Right hindlimb (tissue), 1 donor: Measurements from ENCODE around the gene RNU1-3.
"Not testable (repeated sequence)": the region's sequence is repeated elsewhere in the genome, so short reads cannot be mapped to it uniquely, and the experiment has no call there.

Source experiments
- DNase-seq: peaks from one replicate; pipeline ENCODE4 v3.0.0-alpha.2; 2018

RNU1-3 gene

DNA sequence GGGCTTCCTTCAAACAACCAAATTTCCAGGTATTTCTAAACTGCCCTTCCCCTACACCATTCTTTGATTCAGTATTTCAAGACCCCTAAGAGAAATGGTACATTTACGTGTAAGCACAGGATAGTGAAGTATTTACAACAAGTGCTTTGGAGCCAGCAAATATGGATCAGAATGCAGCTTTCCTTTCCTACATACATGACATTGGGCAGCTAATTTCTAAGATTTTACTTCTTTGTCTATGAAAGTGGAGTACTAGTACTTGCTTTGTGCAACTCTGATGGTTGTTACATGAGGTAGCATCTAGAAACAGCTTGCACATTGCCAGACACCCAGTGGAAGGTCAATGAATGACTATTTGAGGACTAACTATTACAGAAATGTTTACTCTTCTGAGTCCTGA, 15.2 kb downstream of the RNU1-3 start:
- DNase-seq: not testable (repeated sequence)

DNA sequence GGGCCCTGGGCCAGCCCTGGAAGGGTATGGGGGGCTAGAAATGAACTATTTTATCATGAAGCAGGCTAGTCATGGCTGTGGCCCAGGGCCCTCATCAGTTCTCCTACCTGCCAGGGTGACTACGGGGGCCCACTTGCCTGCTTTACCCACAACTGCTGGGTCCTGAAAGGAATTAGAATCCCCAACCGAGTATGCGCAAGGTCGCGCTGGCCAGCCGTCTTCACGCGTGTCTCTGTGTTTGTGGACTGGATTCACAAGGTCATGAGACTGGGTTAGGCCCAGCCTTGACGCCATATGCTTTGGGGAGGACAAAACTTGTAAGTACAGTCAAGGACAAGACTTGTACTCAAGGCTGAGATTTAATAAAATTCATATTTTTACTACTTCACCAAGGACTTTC, 16.8 kb downstream of the RNU1-3 start:
- not testable (repeated sequence) for DNase-seq

DNA sequence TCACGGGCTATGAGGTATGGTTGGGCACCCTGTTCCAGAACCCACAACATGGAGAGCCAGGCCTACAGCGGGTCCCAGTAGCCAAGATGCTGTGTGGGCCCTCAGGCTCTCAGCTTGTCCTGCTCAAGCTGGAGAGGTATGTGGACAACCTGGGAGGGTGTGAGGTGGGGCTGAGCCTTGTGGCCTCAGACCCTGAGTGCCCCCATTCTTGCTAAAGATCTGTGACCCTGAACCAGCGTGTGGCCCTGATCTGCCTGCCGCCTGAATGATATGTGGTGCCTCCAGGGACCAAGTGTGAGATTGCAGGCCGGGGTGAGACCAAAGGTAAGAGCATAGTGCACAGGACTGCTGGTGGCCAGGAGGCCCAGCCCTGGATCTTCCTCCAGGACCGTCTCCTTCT, 17.4 kb downstream of the RNU1-3 start:
- peak; percentile 2 for DNase-seq

- peak; percentile 4 for DNase-seq
These were observed 18.0 kb downstream of the RNU1-3 start for GRCh38 chr1:16648756-16649155.

DNA sequence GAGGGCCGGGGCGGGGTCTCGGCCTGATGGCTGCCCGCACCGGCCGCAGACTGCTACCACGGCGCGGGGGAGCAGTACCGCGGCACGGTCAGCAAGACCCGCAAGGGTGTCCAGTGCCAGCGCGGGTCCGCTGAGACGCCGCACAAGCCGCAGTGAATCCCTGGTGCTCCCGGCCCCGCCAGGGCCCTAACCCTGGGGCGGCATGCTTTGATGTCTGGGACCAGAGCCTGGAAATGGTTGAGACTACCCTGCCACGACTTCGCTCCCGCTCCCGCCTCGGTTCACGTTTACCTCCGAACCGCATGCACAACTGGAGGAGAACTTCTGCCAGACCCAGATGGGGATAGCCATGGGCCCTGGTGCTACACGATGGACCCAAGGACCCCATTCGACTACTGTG, 18.5 kb downstream of the RNU1-3 start:
- DNase-seq: peak; percentile 13

DNA sequence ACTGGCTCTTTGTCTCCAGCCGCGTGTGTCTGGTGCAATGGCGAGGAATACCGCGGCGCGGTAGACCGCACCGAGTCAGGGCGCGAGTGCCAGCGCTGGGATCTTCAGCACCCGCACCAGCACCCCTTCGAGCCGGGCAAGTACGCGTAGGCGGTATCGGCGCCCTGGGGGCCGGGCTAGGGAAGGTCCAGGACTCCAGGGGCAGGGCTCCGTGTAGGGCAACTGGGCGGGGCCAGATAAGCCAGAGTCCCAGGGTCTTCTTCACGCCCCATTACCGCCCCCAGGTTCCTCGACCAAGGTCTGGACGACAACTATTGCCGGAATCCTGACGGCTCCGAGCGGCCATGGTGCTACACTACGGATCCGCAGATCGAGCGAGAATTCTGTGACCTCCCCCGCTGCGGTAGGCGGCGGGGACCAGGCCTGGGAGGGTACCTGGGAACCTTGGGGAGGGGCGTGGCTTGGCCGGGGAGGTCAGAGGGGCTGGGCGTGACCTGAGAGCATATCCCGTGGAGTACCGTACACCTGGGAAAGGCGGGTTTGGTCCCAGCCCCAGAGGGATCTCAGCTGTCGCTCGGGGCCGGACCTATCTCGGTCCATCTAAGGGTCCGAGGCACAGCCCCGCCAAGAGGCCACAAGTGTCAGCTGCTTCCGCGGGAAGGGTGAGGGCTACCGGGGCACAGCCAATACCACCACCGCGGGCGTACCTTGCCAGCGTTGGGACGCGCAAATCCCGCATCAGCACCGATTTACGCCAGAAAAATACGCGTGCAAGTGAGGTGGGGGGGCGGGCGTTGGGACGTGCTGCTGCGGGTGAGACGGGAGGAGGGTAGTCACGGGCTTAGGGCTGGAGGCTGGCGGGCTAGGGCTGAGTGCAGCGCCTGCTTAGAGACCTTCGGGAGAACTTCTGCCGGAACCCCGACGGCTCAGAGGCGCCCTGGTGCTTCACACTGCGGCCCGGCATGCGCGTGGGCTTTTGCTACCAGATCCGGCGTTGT, 19.3 kb downstream of the RNU1-3 start:
- not testable (repeated sequence) for DNase-seq

- DNase-seq: not testable (repeated sequence)
These were observed 20.0 kb downstream of the RNU1-3 start for GRCh38 chr1:16646716-16647115.

- DNase-seq: not testable (repeated sequence)
These were observed 20.6 kb downstream of the RNU1-3 start for GRCh38 chr1:16646061-16646664.

DNA sequence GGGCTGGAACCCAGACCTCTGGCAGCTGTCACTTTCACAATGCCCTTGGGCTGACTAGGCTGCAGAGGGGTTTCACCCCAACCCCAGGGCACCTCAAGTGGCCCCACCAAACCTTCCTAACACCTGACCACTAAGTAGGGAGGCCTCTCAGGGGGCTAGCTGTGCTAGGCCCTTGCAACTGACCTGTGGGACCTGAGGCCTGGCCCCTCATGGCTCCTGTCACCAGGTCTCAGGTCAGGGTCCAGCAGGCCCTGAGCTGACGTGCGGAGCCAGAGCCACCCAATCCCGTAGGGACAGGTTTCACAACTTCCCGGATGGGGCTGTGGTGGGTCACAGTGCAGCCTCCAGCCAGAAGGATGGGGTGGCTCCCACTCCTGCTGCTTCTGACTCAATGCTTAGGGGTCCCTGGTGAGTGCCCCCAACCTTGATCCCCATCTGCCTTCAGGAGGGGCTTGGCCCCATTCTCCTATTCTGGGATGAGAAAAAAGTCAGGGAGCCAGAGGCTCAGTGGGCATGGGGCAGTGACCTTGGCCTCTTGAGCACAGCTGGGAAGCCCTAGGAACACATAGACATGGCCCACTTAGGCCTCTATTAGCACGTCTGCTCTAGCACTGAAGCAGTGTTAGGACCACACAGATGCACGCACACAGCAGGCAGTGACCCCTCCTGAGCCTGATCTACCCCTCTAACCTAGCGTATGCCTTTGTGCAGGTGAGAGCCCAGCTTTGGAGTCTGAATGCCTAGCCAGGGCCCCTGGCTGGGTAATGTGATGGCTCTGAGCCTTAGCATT, 21.3 kb downstream of the RNU1-3 start:
- DNase-seq: not testable (repeated sequence)

GRCh38 chr1:16644482-16645270, 22.1 kb downstream of the RNU1-3 start:
- peak; percentile 98 for DNase-seq

- DNase-seq: no peak
These were observed 22.6 kb downstream of the RNU1-3 start for GRCh38 chr1:16644193-16644481.

- not testable (repeated sequence) for DNase-seq
These were observed 23.1 kb downstream of the RNU1-3 start for GRCh38 chr1:16643476-16644192.

DNA sequence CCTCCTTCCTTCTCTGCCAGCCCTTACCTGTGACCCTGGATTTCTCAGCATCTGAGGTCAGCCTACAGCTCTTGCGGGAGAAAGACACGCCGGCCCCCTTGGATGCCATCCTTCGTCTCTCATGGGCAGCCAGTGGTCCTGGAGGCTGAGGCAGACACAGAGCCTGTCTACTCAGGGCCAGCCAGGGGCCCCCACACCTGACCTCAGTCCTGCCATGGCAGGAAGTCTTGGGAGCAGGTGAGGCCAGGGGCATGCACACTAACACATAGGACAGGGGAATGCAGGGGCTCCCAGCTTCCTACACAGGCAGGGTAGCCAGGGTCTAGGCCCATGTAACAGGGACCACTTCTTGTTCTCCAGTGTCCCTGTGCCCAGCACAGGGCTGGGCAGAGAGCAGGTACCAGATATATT, 23.7 kb downstream of the RNU1-3 start:
- DNase-seq: peak; percentile 15

GRCh38 chr1:16642025-16642966, 24.5 kb downstream of the RNU1-3 start:
- DNase-seq: peak; percentile 14

DNA sequence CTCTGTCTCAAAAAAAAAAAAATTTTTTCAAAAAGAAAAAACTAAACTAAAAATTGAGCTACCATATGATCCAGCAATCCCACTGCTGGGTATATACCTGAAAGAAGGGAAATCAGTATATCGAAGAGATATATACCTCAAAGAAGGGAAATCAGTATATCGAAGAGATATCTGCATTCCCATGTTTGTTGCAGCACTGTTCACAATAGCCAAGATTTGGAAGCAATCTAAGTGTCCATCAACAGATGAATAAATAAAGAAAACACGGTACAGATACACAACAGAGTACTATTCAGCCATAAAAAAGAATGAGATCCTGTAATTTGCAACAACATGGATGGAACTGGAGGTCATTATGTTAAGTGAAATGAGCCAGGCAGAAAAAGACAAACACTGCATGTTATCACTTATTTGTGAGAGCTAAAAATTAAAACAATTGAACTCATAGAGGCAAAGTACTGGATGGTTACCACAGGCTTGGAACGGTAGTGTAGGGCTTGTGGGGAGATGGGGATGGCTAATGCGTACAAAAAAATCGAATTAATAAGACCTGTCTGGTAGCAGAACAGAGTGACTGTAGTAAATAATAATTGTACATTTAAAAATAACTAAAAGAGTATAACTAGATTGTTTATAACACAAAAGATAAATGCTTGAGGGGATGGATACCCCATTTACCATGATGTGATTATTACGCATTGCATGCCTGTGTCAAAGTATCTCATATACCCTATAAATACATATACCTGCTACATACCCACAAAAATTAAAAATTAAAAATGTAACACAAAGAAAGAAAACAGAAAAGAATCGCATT, 25.4 kb downstream of the RNU1-3 start:
- DNase-seq: not testable (repeated sequence)

GRCh38 chr1:16639091-16640031, 27.4 kb downstream of the RNU1-3 start:
- peak; percentile 53 for DNase-seq

GRCh38 chr1:16637941-16638778, 28.6 kb downstream of the RNU1-3 start:
- DNase-seq: peak; percentile 20
